ENCODE data around the gene ANKRD44.

GRCh38 chr2:197088694-197089093 is 221.9 kb downstream of the ANKRD44 start:
- TF ChIP-seq CTCF (IDR thresholded peaks at IDR 0.05): no peak
- TF ChIP-seq EP300 (IDR thresholded peaks at IDR 0.05): no peak
- no peak for TF ChIP-seq POLR2A (IDR thresholded peaks at IDR 0.05)
- no peak for TF ChIP-seq POLR2AphosphoS5 (IDR thresholded peaks at IDR 0.05)

Measured in gastroesophageal sphincter (tissue), 3 donors.